Bladder microvascular endothelial cell (primary cell): ENCODE data around the gene LRRC25. TPM values are rescaled to one million over a fixed set of nuclear protein-coding genes. Genes with fewer than 3 reads are reported as not detected.

Experiments
- total RNA-seq: library from RNA; depleted of rRNA; stranded (reverse); fragments of >200 nt; gene quantifications from 2 replicates; pipeline ENCODE4 v1.2.3, GENCODE V29; 2014

Gene LRRC25
- total RNA-seq: not detected in 2 replicates

DNA sequence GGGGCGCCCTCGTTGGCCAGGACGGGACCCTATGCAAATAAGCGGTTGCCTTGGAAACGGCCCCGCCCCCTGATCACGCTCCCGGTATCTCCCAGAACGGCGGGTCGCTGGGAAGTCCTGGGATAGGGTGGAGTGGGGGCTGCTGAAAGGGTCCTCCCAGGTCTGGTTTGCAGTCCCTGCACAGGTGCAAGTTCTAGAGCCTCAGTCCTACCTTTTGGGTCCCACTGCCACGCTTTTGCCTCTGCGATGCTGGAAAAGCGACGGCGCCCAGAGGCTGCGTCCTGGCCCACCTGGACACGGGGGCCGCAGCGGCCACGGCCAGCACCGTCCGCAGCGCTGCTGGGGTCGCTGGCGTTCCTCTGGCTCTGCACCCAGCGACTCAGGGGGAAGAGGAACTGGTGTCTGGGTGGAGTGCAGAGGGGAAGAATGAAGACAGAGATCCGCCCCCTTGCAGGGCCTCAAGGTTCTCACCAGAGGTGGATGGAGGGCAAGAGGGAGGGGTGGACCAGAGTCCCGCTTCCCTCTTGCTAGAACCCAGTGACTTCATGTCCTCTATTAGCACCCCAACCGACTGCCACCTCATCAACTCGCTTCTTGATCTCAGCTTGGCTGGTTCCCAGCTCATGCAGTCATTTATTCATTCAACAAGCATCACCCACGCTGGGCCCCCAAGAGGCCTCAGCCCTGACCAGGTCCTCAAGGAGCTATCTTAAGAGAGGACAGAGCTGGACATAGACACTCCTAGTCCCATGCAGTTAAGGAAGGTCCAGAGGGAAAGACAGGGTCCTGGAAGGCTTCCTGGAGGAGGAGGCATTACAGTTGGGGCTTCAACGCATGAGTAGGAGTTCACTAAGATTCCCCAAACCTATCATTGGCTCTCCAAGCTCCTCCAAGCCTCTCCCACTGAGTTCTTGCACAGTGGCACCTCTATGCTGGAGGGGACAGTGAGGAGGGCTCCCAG lies at the start of gene LRRC25:
Gene LRRC25, minus strand, starts transcription at position 381 of the 961 bp plus-strand sequence. CDS start 659 bp downstream, outside the sequence.

DNA sequence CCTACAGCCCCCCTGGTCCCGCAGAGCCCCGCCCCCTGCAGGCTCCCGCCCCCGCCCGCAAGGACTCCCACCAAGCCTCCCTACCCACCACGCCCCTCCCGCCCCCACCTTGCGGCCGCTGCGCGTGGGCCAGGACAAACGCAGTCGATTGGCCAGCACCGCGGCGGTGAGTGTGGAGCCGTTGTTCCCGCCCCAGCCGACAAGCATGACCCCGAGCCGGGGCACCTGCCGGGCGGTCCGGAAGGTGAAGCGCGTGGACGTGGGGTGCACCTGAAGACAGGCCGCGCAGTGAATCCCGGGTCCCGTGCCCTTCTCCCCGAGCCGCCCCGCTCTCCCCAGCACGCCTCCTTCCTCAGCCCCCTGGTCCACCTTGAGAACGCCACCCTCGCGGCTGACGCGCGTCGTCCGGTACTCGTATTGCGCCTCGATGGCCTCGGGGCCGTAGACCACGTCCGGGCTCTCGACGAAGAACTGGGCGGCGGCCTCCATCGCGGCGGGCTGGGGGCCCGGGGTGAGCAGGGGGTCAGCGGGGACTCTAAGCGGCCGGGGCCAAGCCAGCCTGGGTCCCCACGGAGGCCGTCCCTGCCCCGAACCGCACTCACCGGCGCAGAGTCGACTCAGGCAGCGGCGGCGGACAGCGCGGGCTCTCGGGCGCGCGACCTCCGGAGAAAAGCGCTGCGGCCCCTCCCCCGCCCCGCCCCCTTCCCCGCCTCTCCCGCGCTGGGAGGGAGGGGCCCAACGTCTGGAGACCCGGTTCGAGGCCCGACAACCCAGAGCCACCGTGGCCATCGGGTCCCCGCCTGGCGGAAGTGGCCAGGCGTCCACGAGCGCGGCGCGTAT lies 40.3 kb upstream of the LRRC25 start, which contains the start of gene ISYNA1:
Gene ISYNA1, minus strand, starts transcription at position 643 of the 840 bp plus-strand sequence. Its CDS starts 154 bp downstream, at position 489.

DNA sequence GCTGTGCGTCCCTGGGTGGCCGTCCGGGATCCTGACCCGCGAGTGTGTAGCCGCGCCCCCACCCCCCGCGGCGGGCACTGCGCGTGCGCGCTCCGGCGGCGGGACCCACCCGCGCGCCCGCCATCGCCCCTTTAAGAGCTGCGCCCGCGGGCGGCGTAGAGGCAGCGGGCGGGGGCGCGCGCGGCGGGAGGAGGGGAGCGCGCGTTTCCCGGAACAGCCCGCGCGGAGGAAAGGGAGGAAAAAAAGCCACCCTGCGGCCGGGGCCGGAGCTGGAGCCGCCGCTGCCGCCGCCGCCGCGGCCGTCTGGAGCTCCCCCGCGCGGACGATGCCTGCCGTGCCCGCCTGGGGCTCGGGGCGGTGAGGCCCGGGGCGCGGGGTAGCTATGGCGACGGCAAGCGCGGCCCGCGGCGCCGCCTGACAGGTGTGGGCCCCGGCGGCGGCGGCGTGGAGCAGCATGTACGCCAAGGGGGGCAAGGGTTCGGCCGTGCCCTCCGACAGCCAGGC lies 21.8 kb upstream of the LRRC25 start, which contains the start of gene SSBP4:
Gene SSBP4, plus strand, starts transcription at position 204 of the 504 bp plus-strand sequence. Its CDS starts 251 bp downstream, at position 455.

DNA sequence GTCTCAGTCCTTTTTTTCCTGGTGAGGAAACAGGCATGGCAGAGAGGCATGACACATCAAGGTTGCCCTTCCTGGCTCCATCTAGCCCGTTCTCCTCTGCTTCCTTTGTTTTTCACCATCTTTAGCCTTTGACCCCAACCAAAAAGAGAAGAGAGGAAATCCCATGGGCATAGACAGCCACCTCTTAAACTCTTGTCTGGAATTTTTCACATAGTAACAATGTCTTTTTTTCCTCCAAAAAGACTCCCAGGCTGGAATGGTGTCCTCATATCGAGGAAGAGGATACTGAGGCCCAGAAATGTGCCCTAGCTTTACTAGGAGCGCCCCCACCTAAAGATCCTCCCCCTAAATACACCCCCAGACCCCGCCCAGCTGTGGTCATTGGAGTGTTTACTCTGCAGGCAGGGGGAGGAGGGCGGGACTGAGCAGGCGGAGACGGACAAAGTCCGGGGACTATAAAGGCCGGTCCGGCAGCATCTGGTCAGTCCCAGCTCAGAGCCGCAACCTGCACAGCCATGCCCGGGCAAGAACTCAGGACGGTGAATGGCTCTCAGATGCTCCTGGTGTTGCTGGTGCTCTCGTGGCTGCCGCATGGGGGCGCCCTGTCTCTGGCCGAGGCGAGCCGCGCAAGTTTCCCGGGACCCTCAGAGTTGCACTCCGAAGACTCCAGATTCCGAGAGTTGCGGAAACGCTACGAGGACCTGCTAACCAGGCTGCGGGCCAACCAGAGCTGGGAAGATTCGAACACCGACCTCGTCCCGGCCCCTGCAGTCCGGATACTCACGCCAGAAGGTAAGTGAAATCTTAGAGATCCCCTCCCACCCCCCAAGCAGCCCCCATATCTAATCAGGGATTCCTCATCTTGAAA lies 11.5 kb downstream of the LRRC25 start, which contains the start of gene GDF15:
Gene GDF15, plus strand, starts transcription at position 484 of the 868 bp plus-strand sequence. Its CDS starts 32 bp downstream, at position 516.

Other genes starting within 250 kb of the LRRC25 start
- gene PIK3R2, start 244.5 kb downstream of the LRRC25 start, total RNA-seq: 0.97 and 3.7 TPM in 2 replicates
- gene IFI30, start 223.8 kb downstream of the LRRC25 start, total RNA-seq: 4.4 and 5.7 TPM in 2 replicates
- 7.8 and 9.3 TPM in 2 replicates for gene MPV17L2, start 204.4 kb downstream of the LRRC25 start, total RNA-seq
- gene RAB3A, start 193.6 kb downstream of the LRRC25 start, total RNA-seq: 0.16 and 0.94 TPM in 2 replicates
- gene PDE4C, start 171.2 kb downstream of the LRRC25 start, total RNA-seq: 0.16 and 0.25 TPM in 2 replicates
- gene IQCN, start 123.2 kb downstream of the LRRC25 start, total RNA-seq: 0.16 and 0.31 TPM in 2 replicates
- 101 TPM in 2 replicates for gene JUND, start 116.0 kb downstream of the LRRC25 start, total RNA-seq
- 109 and 140 TPM in 2 replicates for gene LSM4, start 74.5 kb downstream of the LRRC25 start, total RNA-seq
- 18.6 and 21.6 TPM in 2 replicates for gene PGPEP1, start 57.0 kb downstream of the LRRC25 start, total RNA-seq
- gene GDF15, start 11.5 kb downstream of the LRRC25 start, total RNA-seq: 54.4 and 214 TPM in 2 replicates
- 46.1 and 56.0 TPM in 2 replicates for gene SSBP4, start 21.8 kb upstream of the LRRC25 start, total RNA-seq
- 28.7 and 74.6 TPM in 2 replicates for gene ISYNA1, start 40.5 kb upstream of the LRRC25 start, total RNA-seq
- gene ELL, start 124.4 kb upstream of the LRRC25 start, total RNA-seq: 13.4 and 16.6 TPM in 2 replicates
- gene FKBP8, start 146.0 kb upstream of the LRRC25 start, total RNA-seq: 142 and 161 TPM in 2 replicates
- gene KXD1, start 160.2 kb upstream of the LRRC25 start, total RNA-seq: 50.8 and 53.6 TPM in 2 replicates
- gene UBA52, start 174.2 kb upstream of the LRRC25 start, total RNA-seq: 765 and 812 TPM in 2 replicates
- gene REX1BD, start 191.2 kb upstream of the LRRC25 start, total RNA-seq: 65.0 and 66.7 TPM in 2 replicates
- gene CRLF1, start 209.2 kb upstream of the LRRC25 start, total RNA-seq: under 0.01 and 0.31 TPM in 2 replicates
- gene TMEM59L, start 215.2 kb upstream of the LRRC25 start, total RNA-seq: 0.38 TPM in 1 of 2 replicates, not detected in the other
- gene KLHL26, start 239.4 kb upstream of the LRRC25 start, total RNA-seq: 1.5 and 9.9 TPM in 2 replicates